Glutamatergic neuron (in vitro differentiated cells): ENCODE measurements around the gene TADA1. TPM values are rescaled to one million over a fixed set of nuclear protein-coding genes. Genes with fewer than 3 reads are reported as not detected.

ENCODE experiments used
- DNase-seq: peaks from one replicate; pipeline ENCODE4 v3.0.0; 2022
- H3K27ac Mint-ChIP-seq: one replicate; pipeline ENCODE4 v1.8.0; 2020; ENCODE audit warnings: mild to moderate bottlenecking, mixed read lengths, inconsistent platforms; ENCODE audit not compliant: unreplicated experiment
- H3K27me3 Mint-ChIP-seq: one replicate; pipeline ENCODE4 v1.8.0; 2020; ENCODE audit warnings: mild to moderate bottlenecking, moderate library complexity, mixed read lengths, inconsistent platforms; ENCODE audit not compliant: unreplicated experiment
- H3K36me3 Mint-ChIP-seq: one replicate; pipeline ENCODE4 v1.8.0; 2020; ENCODE audit warnings: mild to moderate bottlenecking, mixed read lengths, inconsistent platforms; ENCODE audit not compliant: unreplicated experiment
- H3K4me1 Mint-ChIP-seq: one replicate; pipeline ENCODE4 v1.8.0; 2020; ENCODE audit warnings: mild to moderate bottlenecking, low read depth, mixed read lengths, inconsistent platforms; ENCODE audit not compliant: unreplicated experiment
- H3K4me3 Mint-ChIP-seq: one replicate; pipeline ENCODE4 v1.8.0; 2020; ENCODE audit warnings: mild to moderate bottlenecking, mixed read lengths, inconsistent platforms; ENCODE audit not compliant: unreplicated experiment
- H3K9me3 Mint-ChIP-seq: one replicate; pipeline ENCODE4 v1.8.0; 2020; ENCODE audit warnings: mild to moderate bottlenecking, moderate library complexity, mixed read lengths, inconsistent platforms; ENCODE audit not compliant: unreplicated experiment
- CTCF ChIP-seq: fragments of 200-600 bp; sonication (generic); IDR thresholded peaks from one replicate; pipeline ENCODE4 v1.5.0; 2021; ENCODE audit not compliant: partially characterized antibody, unreplicated experiment
- total RNA-seq: library from RNA; stranded (reverse); fragmentation: NEBNext Ultra II Directional; extraction: Animal tissue kit (Norgen Biotek cat#: 25700); gene quantifications from one replicate; pipeline ENCODE4 v1.2.1, GENCODE V29; 2021; ENCODE audit not compliant: unreplicated experiment

TADA1 gene
- total RNA-seq, 1 donor from 2014 or later, result 15.9 TPM

DNA sequence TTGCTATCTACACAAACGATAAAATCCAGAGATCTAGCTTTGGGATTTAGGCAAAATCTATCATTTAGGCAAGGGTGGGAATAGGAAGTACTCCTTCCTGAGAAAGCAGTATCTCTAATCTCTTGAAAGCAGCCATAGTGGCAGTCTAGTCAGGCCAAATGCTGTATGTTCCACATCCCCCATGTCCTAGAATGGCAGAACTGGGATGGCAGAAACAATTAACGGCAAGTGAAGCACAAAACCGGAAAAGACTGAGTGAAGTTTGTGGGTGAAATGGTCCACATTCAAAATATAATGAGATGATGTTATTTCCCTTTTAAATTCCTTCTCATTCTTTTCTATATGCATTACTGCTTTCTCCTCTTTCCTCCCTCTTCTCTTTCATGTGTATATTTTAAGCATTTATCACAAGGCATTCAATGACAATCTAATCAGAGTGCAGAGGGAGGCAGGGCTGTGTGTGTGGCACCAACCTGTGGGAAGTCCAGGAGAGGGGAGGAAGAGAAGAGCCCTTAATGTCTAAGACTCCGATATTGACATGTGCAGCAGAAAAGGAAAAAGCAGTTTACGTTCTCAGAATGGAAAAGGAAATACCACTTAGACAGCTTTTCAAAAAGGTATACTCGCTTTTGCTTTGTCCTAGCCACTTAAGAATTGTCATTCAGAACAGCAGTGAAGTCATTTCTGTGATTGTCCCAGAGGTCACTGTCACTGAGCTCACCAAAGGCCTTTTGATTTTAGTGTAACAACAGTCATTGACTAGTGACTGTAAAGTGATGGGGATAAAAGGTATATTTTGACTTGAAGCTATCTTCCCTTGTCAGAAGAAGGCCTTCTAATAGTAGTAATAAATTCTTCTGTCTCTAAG lies 42.3 kb upstream of the TADA1 start:
- Mint-ChIP-seq H3K27ac (no peak overlapping the region), H3K4me1 (no peaks in the 10 kb centered on the region)

GRCh38 chr1:166915941-166916340 lies 39.9 kb upstream of the TADA1 start:
- Mint-ChIP-seq H3K4me1 (no peaks in the 10 kb centered on the region), H3K27me3 (peaks cover 4% of the 10 kb centered on the region), H3K4me3 (no peak overlapping the region), H3K9me3 (peaks cover 1% of the 10 kb centered on the region), H3K36me3 (no peaks in the 10 kb centered on the region), H3K27ac (no peak overlapping the region)
- no peak for DNase-seq
- TF ChIP-seq CTCF, result no peak

More for the DNA sequence above, 42.3 kb upstream of the TADA1 start:
- Mint-ChIP-seq H3K9me3 (peaks cover 1% of the 10 kb centered on the region), H3K27me3 (peaks cover 9% of the 10 kb centered on the region), H3K4me3 (no peak overlapping the region), H3K36me3 (no peaks in the 10 kb centered on the region)
- no peak for DNase-seq
- TF ChIP-seq CTCF, result no peak

DNA sequence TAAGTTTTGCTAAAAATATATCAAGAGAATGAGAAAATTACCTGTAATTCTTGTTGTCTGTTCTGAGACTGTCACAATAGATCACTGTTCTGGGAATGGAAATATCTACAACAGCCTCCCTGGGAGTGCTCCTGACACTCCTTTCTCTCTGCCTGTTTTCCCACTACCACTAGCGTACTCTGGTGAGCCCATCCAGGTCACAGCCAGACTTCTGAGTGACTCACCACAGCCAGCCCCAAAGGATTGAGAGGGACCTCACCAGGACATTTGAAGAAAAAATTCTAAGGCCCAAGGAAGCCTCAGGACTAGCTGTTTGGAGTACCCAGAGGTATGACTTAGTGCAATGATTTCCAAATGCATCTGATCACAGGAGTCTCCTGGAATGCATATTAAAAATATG lies 39.0 kb upstream of the TADA1 start:
- H3K9me3 Mint-ChIP-seq, result peaks cover 1% of the 10 kb centered on the region
- TF ChIP-seq CTCF, result no peak
- H3K36me3 Mint-ChIP-seq, result no peaks in the 10 kb centered on the region
- no peak for DNase-seq
- no peak overlapping the region for H3K27ac Mint-ChIP-seq
- H3K4me1 Mint-ChIP-seq, result no peaks in the 10 kb centered on the region
- peaks cover 4% of the 10 kb centered on the region for H3K27me3 Mint-ChIP-seq
- no peak overlapping the region for H3K4me3 Mint-ChIP-seq

GRCh38 chr1:166914111-166914510 lies 38.0 kb upstream of the TADA1 start:
- Mint-ChIP-seq H3K27me3 (no peaks in the 10 kb centered on the region), H3K4me3 (no peak overlapping the region), H3K4me1 (no peaks in the 10 kb centered on the region), H3K27ac (no peak overlapping the region), H3K9me3 (peaks cover 1% of the 10 kb centered on the region), H3K36me3 (no peaks in the 10 kb centered on the region)
- no peak for TF ChIP-seq CTCF
- no peak for DNase-seq

- Mint-ChIP-seq H3K27ac (no peak overlapping the region), H3K27me3 (no peaks in the 10 kb centered on the region), H3K9me3 (peaks cover 1% of the 10 kb centered on the region), H3K4me3 (no peak overlapping the region), H3K4me1 (no peaks in the 10 kb centered on the region), H3K36me3 (no peaks in the 10 kb centered on the region)
- no peak for DNase-seq
- no peak for TF ChIP-seq CTCF
Measured at GRCh38 chr1:166911624-166912023, 35.6 kb upstream of the TADA1 start.
